Activated T-cell treated with anti-CD3 and anti-CD28 coated beads, Interleukin-2, amount 50 U/mL, for 1 hour (primary cell): Measurements from ENCODE around the gene RPS6KA5.

Experiments
- DNase-seq: peaks from one replicate; pipeline ENCODE4 v3.0.0-alpha.2; 2020

RPS6KA5 gene

DNA sequence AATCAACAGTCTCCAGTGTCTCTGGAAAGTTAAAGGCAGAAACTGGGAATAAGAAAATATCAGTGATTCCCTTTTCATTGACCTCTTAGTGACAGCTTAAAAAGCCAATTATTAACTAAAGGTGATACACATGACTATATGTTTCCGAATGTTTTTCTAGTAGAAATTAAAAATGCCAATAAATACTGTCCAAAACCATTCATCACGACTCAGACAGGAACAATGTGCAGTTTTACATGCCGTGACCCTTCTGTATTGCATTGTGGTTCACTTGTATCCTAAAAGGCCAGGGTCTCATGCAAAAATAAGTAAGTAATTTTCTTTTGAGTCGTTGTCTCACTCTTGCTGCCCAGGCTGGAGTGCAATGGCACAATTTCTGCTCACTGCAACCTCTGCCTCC, 138.3 kb downstream of the RPS6KA5 start:
- DNase-seq = no peak

DNA sequence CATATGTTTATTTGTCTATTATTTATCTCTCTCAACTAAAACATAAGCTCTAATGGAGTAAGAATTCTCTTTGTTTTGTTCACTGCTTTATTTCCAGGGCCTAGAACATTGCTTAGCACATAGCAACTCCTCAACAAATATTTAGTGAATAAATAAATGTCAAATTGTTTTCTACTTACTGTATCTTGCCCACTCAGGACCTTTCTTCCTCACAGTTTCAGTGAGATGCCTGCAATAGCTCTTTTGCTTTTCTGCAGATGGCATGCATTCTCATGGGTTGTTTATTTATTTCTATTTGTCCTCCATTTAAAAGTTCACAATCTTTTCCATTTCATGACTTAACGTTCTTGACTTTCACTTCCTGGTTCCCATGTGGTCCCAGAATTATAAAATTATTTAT, 149.3 kb downstream of the RPS6KA5 start:
- DNase-seq = no peak

DNA sequence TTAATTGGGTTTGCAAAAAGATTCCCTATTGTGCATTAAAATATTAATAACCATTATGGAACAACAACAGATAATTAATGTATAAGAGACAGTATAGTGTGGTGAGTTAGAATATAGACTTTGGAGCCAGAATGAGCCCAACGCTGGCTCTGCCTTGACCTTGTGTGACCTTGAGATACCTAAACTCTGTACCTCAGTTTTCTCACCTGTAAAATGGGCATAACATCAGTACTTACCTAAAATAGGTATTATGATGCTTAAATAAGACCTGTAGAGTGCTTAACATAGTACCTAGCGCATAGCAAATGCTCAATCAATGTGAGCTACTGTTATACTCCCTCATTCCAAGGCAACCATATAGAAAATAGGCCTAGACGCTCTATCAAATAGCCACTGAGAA, 153.3 kb downstream of the RPS6KA5 start:
- DNase-seq = no peak

DNA sequence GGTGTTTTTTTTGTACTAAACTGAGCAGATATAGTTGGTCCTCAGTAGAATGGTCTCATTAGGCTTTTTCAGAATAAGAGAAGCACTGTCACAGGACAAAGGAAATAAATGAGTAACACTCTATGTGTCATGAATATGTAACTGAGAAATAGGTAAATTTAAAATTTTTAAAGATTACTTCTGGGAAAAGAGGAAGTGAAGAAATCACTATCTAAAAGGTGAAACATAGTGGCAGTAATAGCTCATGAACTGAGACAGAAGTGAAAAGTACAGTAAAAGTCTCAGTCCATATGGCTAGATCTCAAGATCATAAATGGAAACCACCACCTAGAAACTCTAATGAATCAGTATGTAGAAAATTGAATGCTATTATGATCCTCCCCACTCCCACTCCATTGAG, 154.9 kb downstream of the RPS6KA5 start:
- DNase-seq = no peak

DNA sequence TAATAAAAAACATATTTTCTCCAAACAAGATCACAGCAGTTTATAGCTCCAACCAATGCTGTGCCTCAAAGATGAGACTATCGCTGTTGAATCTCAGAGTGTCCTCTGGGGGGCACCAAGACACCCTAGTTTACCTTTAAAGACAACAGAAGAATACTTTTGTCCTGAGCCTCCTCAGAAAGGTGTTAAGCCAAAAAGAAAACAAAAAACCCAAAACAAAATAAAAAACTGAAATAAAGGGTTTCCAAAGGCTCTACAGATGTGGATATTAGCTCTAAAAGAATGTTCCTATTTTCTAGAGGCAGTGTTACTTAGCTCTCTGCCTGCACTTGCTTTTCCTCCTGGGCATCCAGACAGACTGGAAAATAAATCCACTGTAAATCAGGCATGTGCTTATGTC, 157.3 kb downstream of the RPS6KA5 start:
- DNase-seq = peak; percentile 34

DNA sequence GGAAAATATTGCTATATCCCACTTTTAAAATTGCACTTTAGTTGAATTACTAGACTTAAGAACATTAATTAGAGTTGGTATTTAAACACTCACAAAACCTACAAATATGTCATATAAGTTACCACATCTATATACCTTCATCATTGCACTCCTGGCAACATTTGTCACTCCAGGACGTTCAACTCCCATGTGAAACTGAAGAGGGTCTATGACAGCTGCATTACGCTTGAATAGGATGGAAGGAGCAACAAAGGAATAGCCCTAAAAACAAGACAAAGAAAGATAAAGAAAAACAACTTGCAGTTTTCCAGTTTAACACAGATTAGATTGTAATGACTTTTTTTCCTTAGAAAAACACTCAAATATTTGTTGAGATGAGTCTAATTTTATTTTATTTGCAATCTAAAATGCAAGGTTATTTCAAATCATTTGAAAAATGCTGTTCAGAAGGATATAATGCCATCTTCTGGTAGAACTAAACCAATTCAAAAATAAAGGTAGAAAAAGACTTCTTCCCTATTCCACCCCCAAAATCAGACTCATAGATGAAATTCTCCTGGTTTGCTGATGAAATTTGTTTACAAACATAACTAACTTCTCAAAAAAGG, 159.9 kb downstream of the RPS6KA5 start:
- no peak for DNase-seq

DNA sequence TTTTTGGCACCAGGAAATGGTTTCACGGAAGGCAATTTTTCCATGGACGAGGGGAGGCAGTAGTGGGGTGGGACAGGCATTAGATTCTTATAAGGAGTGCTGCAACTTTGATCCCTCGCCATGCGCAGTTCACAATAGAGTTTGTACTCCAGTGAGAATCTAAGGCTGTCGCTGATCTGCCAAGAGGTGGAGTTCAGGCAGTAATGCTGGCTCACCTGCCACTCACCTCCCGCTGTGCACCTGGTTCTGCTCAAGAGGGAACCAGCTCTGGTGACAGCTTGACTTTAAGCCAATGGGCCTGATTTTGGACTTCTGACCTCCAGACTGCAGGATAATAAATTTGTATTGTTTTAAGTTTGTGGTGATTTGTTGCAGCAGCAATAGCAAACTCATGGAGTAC, 163.4 kb downstream of the RPS6KA5 start:
- DNase-seq = no peak

DNA sequence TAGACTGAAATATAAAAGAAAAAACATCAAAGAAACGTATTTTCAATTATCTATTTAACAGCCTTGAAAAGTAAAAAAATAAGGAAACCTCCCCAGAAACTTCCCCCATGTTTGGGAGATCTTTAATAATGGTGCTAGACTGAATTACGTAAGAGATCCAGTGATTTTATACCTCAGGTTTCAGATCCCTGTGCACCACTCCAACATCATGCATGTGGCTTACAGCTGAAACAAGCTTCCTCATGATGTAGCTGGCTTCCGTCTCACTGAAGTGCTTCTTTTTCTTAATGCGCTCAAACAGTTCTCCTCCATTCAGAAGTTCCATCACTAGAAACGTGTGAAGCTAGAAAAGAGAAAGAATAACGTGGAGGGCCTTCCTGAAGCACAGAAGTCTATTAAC, 166.2 kb downstream of the RPS6KA5 start:
- no peak for DNase-seq

DNA sequence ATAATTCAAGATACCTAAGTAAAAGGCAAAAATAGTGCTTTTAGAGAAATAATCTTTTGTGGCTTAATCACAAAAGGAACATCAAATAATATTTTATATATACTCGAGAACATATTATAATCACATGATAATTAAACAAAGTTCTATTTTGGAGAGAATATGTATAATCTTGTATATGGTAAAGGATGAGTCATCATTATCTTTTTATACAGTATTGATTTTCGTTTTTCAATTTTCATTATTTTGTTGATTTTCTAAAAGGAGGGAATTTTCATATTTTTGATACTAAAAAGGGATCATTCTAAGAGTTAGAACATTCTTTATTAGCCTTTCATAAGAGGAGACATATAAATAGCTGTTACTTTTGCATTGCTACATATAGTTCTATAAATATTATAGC, 166.9 kb downstream of the RPS6KA5 start:
- no peak for DNase-seq

DNA sequence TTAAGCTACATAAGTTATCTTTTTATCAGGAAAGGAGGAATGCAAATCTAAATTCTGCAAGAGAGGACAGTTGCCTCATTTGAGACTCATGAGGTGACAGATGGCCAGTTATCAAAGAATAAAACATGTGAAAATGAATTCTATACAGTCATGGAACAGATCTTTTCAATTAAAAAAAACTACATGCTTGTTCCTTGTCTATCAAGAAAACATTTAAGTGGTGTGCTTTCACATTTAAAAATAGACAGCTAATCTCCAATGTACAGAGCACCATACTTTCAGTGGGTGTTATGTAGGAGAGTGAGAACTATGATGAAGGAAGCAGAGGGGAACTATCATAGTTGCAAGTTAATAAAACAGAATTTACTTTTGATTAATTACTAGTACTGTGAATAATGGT, 167.5 kb downstream of the RPS6KA5 start:
- DNase-seq = no peak

DNA sequence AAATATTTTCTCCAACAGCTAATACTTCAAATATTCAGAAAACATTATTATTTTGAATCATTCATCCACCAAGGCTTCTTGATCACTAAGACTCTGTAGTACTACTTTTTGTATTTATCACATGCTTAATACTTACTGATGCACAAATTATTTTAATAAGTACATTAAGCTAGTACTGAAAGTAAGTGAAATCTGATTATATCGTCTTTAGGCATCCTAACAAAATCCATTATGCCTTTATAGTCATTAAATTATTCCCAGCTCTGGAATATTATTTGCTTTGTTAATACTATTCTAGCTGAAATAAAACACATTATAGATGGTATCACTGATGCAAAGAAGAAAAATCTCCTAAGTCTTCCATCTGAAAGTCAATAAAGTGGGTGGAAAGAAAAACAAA, 169.1 kb downstream of the RPS6KA5 start:
- no peak for DNase-seq

DNA sequence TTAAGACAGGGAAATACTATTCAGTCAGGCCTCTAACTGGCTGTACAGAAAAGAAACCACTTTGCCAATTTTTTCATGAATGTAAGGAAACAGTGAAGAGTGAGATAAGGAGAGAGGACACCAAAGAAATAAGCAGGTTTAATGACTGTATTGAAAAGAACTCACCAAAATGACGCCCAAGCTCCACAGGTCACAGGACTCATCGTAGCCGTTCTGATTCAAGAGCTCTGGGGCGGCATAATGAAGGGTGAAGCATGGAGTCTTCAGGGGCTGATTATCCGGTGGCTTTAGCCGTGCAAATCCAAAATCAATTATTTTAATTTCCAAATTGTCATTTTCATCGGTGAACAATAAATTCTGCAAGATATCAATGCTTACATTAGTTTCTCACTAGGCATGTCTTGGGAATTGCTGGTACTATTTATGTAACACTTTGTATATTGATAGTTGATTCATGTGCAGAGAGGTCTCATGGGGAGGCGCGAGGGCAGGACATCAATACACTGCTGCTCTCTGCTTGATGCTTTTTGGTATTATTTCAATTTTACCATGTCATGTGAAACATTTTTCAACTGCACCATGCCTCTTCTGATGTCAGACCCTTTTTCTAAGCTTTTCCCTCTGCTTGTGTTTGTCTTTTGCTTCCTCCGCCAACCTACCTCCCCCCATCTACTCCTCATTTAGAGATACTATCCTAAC, 170.0 kb downstream of the RPS6KA5 start:
- no peak for DNase-seq

DNA sequence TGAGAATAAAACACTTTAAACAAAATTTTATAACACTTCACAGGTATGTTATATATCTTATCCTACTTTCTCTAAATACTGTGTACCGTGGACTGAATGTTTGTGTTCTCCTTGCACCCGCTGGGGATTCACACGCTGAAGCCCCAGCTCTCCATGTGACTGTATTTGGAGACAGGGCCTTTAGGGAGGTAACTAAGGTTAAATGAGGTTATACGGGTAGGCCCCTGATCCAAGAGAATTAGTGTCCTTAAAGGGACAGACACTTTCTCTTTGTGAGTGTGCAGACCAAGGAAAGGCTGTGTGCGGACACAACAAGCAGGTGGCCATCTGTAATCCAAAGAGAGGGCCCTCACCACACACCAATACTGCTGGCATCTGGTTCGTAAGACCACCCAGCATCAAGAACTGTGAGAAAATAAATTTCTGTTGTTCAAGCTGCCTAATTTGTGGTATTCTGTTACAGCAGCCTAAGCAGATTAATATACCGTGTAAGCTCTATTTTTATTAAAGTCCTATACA, 174.1 kb downstream of the RPS6KA5 start:
- no peak for DNase-seq

DNA sequence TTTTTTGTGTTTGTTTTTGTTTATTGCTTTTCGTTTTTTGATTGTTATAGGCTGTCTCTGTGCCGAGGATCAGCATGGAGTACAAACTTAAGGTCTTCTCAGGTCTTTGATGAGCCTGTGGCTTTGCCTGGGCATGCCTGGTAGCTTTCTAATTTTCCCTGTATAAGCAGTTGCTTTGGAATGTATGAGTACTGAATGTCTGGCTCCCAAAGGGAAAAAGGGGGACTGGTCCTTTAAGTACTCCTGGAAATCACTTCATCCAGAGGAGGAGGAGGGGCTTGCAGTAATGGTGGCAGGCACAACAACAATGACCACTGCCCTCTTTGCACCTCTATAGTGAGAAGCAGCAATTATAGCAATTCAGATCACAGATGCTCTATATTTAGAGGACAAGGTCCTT, 176.7 kb downstream of the RPS6KA5 start:
- no peak for DNase-seq

DNA sequence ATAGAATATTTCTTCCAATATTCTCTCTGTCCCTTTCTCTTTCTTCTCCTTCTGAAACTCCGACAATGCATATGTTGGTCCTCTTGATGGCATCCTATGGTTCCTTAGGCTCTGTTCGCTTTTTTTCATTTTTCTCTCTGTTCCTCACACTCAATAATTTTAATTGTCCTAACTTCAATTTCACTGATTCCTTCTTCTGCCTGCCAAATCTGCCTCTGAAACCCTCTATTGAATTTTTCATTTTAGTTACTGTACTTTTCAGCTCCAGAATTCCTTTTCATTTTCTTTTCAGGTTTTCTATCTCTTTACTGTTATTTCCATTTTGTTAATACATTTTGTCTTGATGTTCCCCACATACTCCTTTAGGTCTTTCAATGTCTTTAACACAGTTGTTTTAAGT, 177.2 kb downstream of the RPS6KA5 start:
- DNase-seq = no peak

DNA sequence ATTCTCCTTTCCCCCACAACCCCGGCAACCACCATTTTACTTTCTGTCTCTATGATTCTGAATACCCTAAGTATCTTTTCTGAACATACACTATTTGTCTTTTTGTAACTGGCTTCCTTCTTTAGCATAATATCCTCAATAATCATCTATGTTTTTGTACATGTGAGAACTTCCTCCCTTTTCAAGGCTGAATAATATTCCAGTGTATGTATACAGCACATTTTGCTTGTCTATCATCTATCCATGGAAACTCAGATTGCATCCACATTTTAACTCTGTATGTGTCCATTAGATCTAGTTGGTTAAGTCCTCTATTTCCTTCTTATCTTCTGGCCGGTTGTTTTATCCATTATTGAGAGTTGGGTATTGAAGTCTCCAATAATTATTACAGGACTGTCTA, 180.2 kb downstream of the RPS6KA5 start:
- no peak for DNase-seq

DNA sequence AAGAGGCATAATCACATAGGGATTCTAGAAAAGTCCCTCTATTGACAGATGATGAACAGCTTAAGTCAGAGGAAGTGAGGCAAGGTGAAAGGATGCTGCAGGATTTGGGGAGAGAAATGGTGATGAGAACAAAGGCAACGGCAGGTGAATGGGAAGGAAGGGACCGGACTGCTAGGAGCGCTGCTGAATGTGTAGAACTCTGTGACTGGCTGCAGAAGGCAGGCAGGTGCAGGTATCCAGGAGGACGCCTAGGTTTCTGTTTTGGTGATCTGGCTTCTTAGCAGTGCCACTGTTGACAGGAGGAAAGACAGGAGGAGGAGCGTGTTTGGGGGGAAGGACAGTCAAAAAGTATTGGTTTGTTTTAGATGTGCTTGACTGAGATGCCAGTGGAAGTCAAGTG, 185.8 kb downstream of the RPS6KA5 start:
- no peak for DNase-seq

DNA sequence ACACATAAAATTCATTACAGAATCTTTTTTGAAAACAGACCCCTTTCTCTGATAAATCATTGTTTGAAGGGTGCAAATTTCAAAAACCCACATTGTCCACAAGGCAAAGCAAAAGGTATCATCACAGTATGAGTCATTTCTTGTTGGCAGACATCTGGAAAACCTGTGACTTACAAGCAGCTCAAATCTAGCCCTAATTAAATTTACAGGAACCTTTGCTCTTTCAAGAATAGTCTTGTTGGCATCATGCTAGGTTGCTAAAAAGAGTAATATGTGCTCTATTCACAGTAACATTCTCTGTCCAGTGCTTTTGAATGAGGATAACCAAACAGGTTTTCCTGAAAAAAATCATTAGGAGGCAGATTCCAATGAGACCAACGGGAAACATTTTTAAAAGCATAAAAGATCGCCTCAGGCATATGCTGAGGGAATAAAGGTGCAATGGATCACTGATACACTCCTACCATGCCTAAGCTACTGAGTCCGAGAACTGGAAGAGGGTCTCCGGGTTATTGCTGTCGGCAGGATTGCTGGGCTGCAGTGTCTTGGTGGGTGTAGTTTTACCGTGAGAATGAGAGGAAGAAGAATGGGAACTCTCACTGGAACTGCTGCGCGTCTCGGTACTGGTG, 188.7 kb downstream of the RPS6KA5 start:
- DNase-seq = no peak

DNA sequence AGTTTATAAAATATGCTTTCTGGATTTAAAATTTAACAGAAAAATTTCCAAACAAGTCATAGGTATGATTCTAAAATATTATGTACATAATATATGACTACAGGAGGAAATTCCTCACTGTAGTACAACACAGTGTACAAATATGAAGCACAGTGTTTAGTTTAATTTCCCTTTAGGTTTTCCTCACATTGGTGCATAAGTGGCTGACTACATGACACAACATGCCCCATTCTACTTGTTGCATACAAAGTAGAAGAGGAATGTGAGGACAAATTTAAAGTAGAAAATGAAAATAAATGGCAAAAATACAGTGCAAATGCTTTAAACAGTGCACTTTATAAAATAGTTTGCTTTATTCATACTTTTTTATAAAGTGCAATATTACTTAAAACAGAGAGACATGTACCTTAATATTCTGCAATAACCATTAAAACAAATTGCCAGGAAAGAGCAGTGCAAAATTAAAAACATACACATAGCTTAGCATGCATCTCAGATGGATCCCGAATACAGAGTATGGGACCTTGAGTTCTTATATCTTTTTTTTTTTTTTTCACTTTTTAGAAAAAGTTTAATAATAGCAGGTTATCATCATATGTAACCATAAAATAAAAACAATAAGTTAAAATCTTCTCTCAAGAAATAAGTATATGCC, 189.4 kb downstream of the RPS6KA5 start:
- no peak for DNase-seq

DNA sequence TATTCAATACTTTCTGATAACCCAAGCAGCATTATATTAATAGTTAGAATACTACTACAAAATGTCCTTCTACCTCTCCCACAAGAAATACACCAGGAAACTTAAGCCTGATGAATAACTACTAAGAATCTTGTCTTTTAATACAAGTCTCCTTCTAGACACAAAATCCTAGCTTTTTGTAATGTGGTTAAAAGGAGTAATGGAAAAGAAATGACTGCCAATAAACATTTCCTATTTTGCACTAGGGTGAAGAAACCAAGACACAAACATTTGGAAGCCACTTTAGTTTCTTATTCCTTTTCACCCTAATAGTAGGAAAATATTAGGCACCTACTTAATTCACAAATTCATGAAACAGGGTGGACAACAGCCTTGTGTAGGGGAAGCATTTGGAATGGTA, 192.9 kb downstream of the RPS6KA5 start:
- no peak for DNase-seq

DNA sequence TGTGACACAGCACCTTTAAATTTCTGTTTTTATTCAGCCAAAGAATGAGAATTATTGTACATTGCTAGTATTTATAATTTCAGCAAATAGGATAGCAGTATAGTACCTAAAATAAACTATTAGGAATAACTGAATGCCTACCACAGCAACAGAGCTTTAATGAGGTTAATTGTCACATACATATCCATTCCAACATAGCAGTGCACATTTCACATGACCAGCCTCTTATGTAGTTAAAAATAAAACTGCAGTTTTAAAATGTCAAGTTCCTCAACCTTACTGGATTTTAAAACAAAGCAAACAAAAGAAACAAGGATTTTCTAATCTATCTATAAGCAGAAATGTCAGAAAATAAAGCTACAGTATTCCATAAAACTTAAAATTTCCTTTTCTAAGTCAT, 193.6 kb downstream of the RPS6KA5 start:
- no peak for DNase-seq

DNA sequence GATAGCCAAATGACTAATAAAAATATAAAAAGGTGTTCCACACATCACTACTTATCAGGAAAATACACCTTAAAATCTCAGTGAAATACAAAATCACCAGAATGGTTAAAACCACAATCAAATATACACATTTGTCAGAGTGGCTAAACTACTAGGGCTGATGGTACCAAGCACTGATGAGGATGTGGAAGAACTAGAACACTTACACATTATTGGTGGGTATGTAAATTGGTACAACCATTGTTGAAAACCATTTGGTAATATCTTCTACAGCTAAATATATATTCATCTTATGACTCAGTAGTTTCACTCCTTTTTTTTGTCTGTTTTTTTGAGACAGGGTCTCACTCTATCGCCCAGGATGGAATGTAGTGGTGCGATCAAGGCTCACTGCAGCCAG, 195.7 kb downstream of the RPS6KA5 start:
- no peak for DNase-seq

DNA sequence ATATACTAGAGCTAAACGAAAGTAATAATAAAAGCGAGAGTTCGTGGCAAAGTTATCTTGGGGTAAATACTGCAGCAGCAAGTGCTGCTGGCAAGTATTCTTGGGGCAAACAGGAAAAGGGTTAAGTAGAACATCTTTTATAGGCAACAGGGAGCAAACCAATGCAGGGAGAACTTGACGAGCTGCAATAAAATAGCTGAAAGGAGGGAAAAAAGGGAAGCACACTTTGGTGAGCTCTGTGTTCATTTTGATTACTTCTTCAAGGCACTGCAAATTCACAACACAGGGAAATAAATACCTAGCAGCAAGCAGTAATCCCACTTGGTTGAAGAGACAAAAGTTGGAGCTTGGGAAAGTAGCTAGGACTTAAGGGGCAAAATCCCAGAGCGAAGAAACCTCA, 201.9 kb downstream of the RPS6KA5 start:
- DNase-seq = no peak

DNA sequence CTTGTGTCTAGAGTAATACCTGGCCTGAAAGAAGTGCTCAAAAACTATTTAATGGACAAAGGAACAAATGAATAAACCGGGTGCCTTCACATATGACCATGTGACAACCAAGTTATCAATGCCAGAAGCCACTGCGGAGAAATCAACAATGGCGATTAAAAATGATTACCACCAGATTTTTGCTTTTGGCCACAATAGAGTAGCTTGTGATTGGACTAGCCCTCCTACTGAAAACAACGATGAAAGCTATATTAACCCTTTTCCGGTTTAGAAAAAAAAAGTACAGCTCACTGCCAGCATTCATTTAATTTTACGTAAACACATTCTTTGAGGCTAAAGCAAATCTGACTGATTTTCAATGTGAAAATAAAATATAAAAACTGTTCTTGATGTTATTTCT, 202.6 kb downstream of the RPS6KA5 start:
- no peak for DNase-seq
